Adipose tissue (tissue), 3 donors: Measurements from ENCODE around the gene APOBEC4. TPM values are rescaled to one million over a fixed set of nuclear protein-coding genes. Genes with fewer than 3 reads are reported as not detected.
A peak's percentile ranks its signal among the peaks of the same experiment; 100 is the strongest.
"Not testable (repeated sequence)": the region's sequence is repeated elsewhere in the genome, so short reads cannot be mapped to it uniquely, and the experiment has no call there.

ENCODE experiments used
- H3K27ac ChIP-seq: one replicate; pipeline ENCODE4 v1.5.1; 2013; ENCODE audit warnings: low read depth, low read length
- WGBS, 3 donors: extraction: QIAGEN DNeasy Blood & Tissue Kit; methylation state at CpG; one replicate each; pipeline ENCODE4 v1.1.7; 2013; 5-methylcytosine and 5-hydroxymethylcytosine counted together
- polyA plus RNA-seq, 3 donors: library from polyadenylated mRNA; stranded (reverse); fragments of 200-250 nt; gene quantifications; one replicate each; pipeline ENCODE4 v1.2.3, GENCODE V29; 2013
- donor health status: healthy with polysubstance abuse.
- donor health status: Bipolar disorder and iron deficiency.
- donor health status: healthy.

Gene APOBEC4
- polyA plus RNA-seq, 3 donors = 0.02 TPM; not detected in 2

GRCh38 chr1:183638649-183639387 lies 14.3 kb downstream of the APOBEC4 start:
- no peak overlapping the region for H3K27ac ChIP-seq
- 79 to 88% (median 86%) methylated on average over 7 of the region's 7 CpGs for WGBS, 3 donors

- no peak overlapping the region for H3K27ac ChIP-seq
- WGBS, 3 donors = 41 to 75% (median 72%) methylated on average over 5 of the region's 5 CpGs
Observed at GRCh38 chr1:183636783-183637182, 16.3 kb downstream of the APOBEC4 start.

GRCh38 chr1:183636334-183636682 lies 16.8 kb downstream of the APOBEC4 start:
- H3K27ac ChIP-seq = no peak overlapping the region

GRCh38 chr1:183635606-183636333 lies 17.3 kb downstream of the APOBEC4 start, which contains the start of gene ARPC5:
ARPC5 (minus strand) TSS chr1:183635783; CDS start chr1:183635659, 124 bp downstream.
- H3K27ac ChIP-seq = peak within 1 kb of the TSS; percentile 53
- 0% methylated on average over 56 to 65 of the region's 65 CpGs for WGBS, 3 donors

More at GRCh38 chr1:183636334-183636682, 16.8 kb downstream of the APOBEC4 start:
- 4 to 5% (median 5%) methylated on average over 15 of the region's 15 CpGs for WGBS, 3 donors

- peak overlapping the region; percentile 53 for H3K27ac ChIP-seq
- 0 to 1% (median 0%) methylated on average over 35 to 42 of the region's 42 CpGs for WGBS, 3 donors
Observed at GRCh38 chr1:183635099-183635605, 18.0 kb downstream of the APOBEC4 start.

- no peak overlapping the region for H3K27ac ChIP-seq
- 1 to 3% (median 1%) methylated on average over 10 of the region's 10 CpGs for WGBS, 3 donors
Observed at GRCh38 chr1:183634429-183635065, 18.6 kb downstream of the APOBEC4 start.

- 0 to 2% (median 0%) methylated on average over 1 of the region's 1 CpG for WGBS, 3 donors
- H3K27ac ChIP-seq = no peak overlapping the region
Observed at GRCh38 chr1:183633676-183634343, 19.3 kb downstream of the APOBEC4 start.

- WGBS, 3 donors = 13 to 61% (median 51%) methylated on average over 1 of the region's 1 CpG
- no peak overlapping the region for H3K27ac ChIP-seq
Observed at GRCh38 chr1:183632964-183633363, 20.2 kb downstream of the APOBEC4 start.

GRCh38 chr1:183632114-183632513 lies 21.0 kb downstream of the APOBEC4 start:
- no peak overlapping the region for H3K27ac ChIP-seq

GRCh38 chr1:183630748-183631147 lies 22.4 kb downstream of the APOBEC4 start:
- 35 to 59% (median 52%) methylated on average over 2 of the region's 2 CpGs for WGBS, 3 donors

More at GRCh38 chr1:183632114-183632513, 21.0 kb downstream of the APOBEC4 start:
- WGBS, 3 donors = 28 to 45% (median 28%) methylated on average over 2 of the region's 2 CpGs

GRCh38 chr1:183628537-183628936 lies 24.6 kb downstream of the APOBEC4 start:
- H3K27ac ChIP-seq = no peak overlapping the region

More at GRCh38 chr1:183630748-183631147, 22.4 kb downstream of the APOBEC4 start:
- no peak overlapping the region for H3K27ac ChIP-seq

- WGBS, 3 donors = 16 to 31% (median 22%) methylated on average over 3 of the region's 3 CpGs
- H3K27ac ChIP-seq = not testable (repeated sequence)
Observed at GRCh38 chr1:183626236-183626635, 26.9 kb downstream of the APOBEC4 start.

- no peak overlapping the region for H3K27ac ChIP-seq
- 52 to 63% (median 62%) methylated on average over 10 of the region's 10 CpGs for WGBS, 3 donors
Observed at GRCh38 chr1:183622884-183623785, 30.0 kb downstream of the APOBEC4 start.

GRCh38 chr1:183622013-183622412 lies 31.1 kb downstream of the APOBEC4 start:
- H3K27ac ChIP-seq = no peak overlapping the region
- WGBS, 3 donors = 52 to 58% (median 54%) methylated on average over 1 of the region's 1 CpG

GRCh38 chr1:183620311-183620710 lies 32.8 kb downstream of the APOBEC4 start:
- H3K27ac ChIP-seq = no peak overlapping the region
- WGBS, 3 donors = 82 to 86% (median 82%) methylated on average over 2 of the region's 2 CpGs

GRCh38 chr1:183619781-183620180 lies 33.3 kb downstream of the APOBEC4 start:
- WGBS, 3 donors = 67 to 89% (median 77%) methylated on average over 1 of the region's 1 CpG
- no peak overlapping the region for H3K27ac ChIP-seq

- 85 to 90% (median 86%) methylated on average over 4 to 5 of the region's 5 CpGs for WGBS, 3 donors
- H3K27ac ChIP-seq = not testable (repeated sequence)
Observed at GRCh38 chr1:183618202-183618601, 34.9 kb downstream of the APOBEC4 start.
